ENCODE results near the gene OTULIN. TPM values are rescaled to one million over a fixed set of nuclear protein-coding genes. Genes with fewer than 3 reads are reported as not detected.

OTULIN gene
- total and polyA plus RNA-seq, 2 of the 4 experiments (the other 2 are of a cell fraction) = 6.9 to 19.5 TPM

- no peak for DNase-seq
- Histone ChIP-seq H2BK20ac (ENCODE audit: low read depth, low read length) (no peak overlapping the region), H3K27me3 (ENCODE audit: control insufficient read depth, insufficient read depth, low read length) (no peaks in the 10 kb centered on the region), H3K23ac (ENCODE audit: low read depth, low read length) (0 out of 2 replicates have a peak overlapping the region, but pooled peaks have one; percentile 4), H2AK5ac (ENCODE audit: low read depth, low read length) (no peak overlapping the region), H3K36me3 (ENCODE audit: control insufficient read depth, insufficient read depth, low read length) (peaks cover 8% of the 10 kb centered on the region), H3K4me1 (ENCODE audit: control insufficient read depth, insufficient read depth, low read length) (peaks cover 15% of the 10 kb centered on the region), H3K18ac (ENCODE audit: low read depth, low read length) (no peak overlapping the region), H2BK15ac (ENCODE audit: low read depth, low read length) (no peak overlapping the region), H3K27ac (ENCODE audit: insufficient read depth, low read length) (no peak overlapping the region), H2AK9ac (replicated peaks; ENCODE audit: low read depth, low read length, poor library complexity) (no peak overlapping the region), H4K91ac (ENCODE audit: insufficient read depth, low read depth, low read length) (no peak overlapping the region), H3K9me3 (ENCODE audit: control insufficient read depth, insufficient read depth, low read length) (no peaks in the 10 kb centered on the region), H2AFZ (replicated peaks; ENCODE audit: low read length, poor library complexity) (no peak overlapping the region), H3K56ac (ENCODE audit: extremely low read depth, insufficient read depth, low read length) (no peak overlapping the region), H3K4ac (ENCODE audit: low read depth, low read length) (no peak overlapping the region), H3K14ac (replicated peaks; ENCODE audit: low read depth, low read length) (no peak overlapping the region), H3K4me3 (ENCODE audit: insufficient read depth, low read depth, low read length) (no peak overlapping the region), H2BK5ac (ENCODE audit: low read depth, low read length, poor library complexity, severe bottlenecking) (no peak overlapping the region), H4K8ac (ENCODE audit: low read depth in 2 of 2, low read length in 2 of 2) (no peak overlapping the region), H3K4me2 (ENCODE audit: low read depth, low read length) (no peak overlapping the region), H4K5ac (ENCODE audit: low read depth, low read length) (no peak overlapping the region), H3K9ac (ENCODE audit: low read depth, low read length) (no peak overlapping the region), H4K20me1 (ENCODE audit: insufficient read depth, low read length) (peaks cover 66% of the 10 kb centered on the region), H3K79me1 (ENCODE audit: low read depth in 1 of 2, low read length in 2 of 2) (peaks cover 42 to 84% of the 10 kb centered on the region in 2 experiments), H3K9me1 (ENCODE audit: insufficient read depth, low read length) (peaks cover 26% of the 10 kb centered on the region), H2BK120ac (ENCODE audit: low read depth, low read length) (no peak overlapping the region)
- BruUV-seq (replicated peaks) = no TSS peak
- ATAC-seq (ENCODE audit: low read depth) = no peak
- 59% methylated on average over 3 of the region's 4 CpGs; no CpG with 5 or more reads in 1 of the 2 experiments for WGBS, 2 experiments (ENCODE audit: extremely low coverage in 2 of 2, insufficient read length in 1 of 2)
- ChIA-PET POLR2A (ENCODE audit: unreplicated experiment) (no interaction called here), CTCF (no interaction called here)
- intact Hi-C loops (cut with micrococcal nuclease) (no loop called here), dilution Hi-C loops (cut with HindIII; ENCODE audit: low sequenced_read_pairs, unreplicated experiment) (no loop called here), in situ Hi-C loops (cut with MboI; ENCODE audit: low sequenced_read_pairs) (loop anchor here (25.0 kb wide), 2 partner anchors 560 to 685 kb away; no protein-coding TSS in a partner anchor)
- TF ChIP-seq RCOR1 (IDR thresholded peaks at IDR 0.05; ENCODE audit: insufficient replicate concordance, low read length) (no peak), FOS (IDR thresholded peaks at IDR 0.05; ENCODE audit: low read depth, low read length) (no peak), POLR2A (IDR thresholded peaks at IDR 0.05; ENCODE audit: low read depth, low read length) (no peak), MXI1 (IDR thresholded peaks at IDR 0.05; ENCODE audit: borderline replicate concordance, low read depth, low read length) (no peak), SMC3 (IDR thresholded peaks at IDR 0.05; ENCODE audit: low read depth, low read length) (no peak), RAD21 (IDR thresholded peaks at IDR 0.05; ENCODE audit: low read length) (no peak), MAZ (IDR thresholded peaks at IDR 0.05; ENCODE audit: borderline replicate concordance, low read depth, low read length) (no peak), MAFK (IDR thresholded peaks at IDR 0.05; ENCODE audit: low read depth, low read length) (no peak), RFX5 (IDR thresholded peaks at IDR 0.05; ENCODE audit: low read depth, low read length) (no peak), USF2 (IDR thresholded peaks at IDR 0.05; ENCODE audit: low read depth, low read length) (no peak), CHD1 (IDR thresholded peaks at IDR 0.05; ENCODE audit: low read depth, low read length) (no peak)
- TF ChIP-seq, protein P1, sequence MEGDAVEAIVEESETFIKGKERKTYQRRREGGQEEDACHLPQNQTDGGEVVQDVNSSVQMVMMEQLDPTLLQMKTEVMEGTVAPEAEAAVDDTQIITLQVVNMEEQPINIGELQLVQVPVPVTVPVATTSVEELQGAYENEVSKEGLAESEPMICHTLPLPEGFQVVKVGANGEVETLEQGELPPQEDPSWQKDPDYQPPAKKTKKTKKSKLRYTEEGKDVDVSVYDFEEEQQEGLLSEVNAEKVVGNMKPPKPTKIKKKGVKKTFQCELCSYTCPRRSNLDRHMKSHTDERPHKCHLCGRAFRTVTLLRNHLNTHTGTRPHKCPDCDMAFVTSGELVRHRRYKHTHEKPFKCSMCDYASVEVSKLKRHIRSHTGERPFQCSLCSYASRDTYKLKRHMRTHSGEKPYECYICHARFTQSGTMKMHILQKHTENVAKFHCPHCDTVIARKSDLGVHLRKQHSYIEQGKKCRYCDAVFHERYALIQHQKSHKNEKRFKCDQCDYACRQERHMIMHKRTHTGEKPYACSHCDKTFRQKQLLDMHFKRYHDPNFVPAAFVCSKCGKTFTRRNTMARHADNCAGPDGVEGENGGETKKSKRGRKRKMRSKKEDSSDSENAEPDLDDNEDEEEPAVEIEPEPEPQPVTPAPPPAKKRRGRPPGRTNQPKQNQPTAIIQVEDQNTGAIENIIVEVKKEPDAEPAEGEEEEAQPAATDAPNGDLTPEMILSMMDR (conservative IDR thresholded peaks at IDR 0.05; ENCODE audit: low read depth, low read length) = no peak
Measured at GRCh38 chr5:14672082-14672481, 7.6 kb downstream of the OTULIN start.

All from IMR-90 (cell line).